ENCODE measurements around the gene SPATA9.

The SPATA9 gene

GRCh38 chr5:95620030-95620869 is 62.5 kb downstream of the SPATA9 start, which contains the start of gene GPR150:
TSS of gene GPR150 (plus strand) at chr5:95620087. CDS start at chr5:95620276, 189 bp downstream.
- peak; percentile 38 for TF ChIP-seq CTCF (IDR thresholded peaks at IDR 0.05; ENCODE audit: extremely low read depth, insufficient read depth, missing control alignments)
- peak; percentile 79 for DNase-seq (ENCODE audit: low spot score)
- in situ Hi-C loops (cut with MboI; ENCODE audit: low pct_unique_long_range_greater_than_20kb, low sequenced_read_pairs, unreplicated experiment), result no loop called here

GRCh38 chr5:95619514-95620029 is 63.2 kb downstream of the SPATA9 start:
- in situ Hi-C loops (cut with MboI; ENCODE audit: low pct_unique_long_range_greater_than_20kb, low sequenced_read_pairs, unreplicated experiment), result no loop called here
- no peak for TF ChIP-seq CTCF (IDR thresholded peaks at IDR 0.05; ENCODE audit: extremely low read depth, insufficient read depth, missing control alignments)
- no peak for DNase-seq (ENCODE audit: low spot score)

GRCh38 chr5:95619096-95619495 is 63.7 kb downstream of the SPATA9 start:
- no peak for DNase-seq (ENCODE audit: low spot score)
- in situ Hi-C loops (cut with MboI; ENCODE audit: low pct_unique_long_range_greater_than_20kb, low sequenced_read_pairs, unreplicated experiment), result no loop called here
- no peak for TF ChIP-seq CTCF (IDR thresholded peaks at IDR 0.05; ENCODE audit: extremely low read depth, insufficient read depth, missing control alignments)

GRCh38 chr5:95617057-95617456 is 65.7 kb downstream of the SPATA9 start:
- in situ Hi-C loops (cut with MboI; ENCODE audit: low pct_unique_long_range_greater_than_20kb, low sequenced_read_pairs, unreplicated experiment), result no loop called here
- no peak for TF ChIP-seq CTCF (IDR thresholded peaks at IDR 0.05; ENCODE audit: extremely low read depth, insufficient read depth, missing control alignments)
- peak; percentile 40 for DNase-seq (ENCODE audit: low spot score)

GRCh38 chr5:95615164-95615467 is 67.7 kb downstream of the SPATA9 start:
- no peak for DNase-seq (ENCODE audit: low spot score)
- in situ Hi-C loops (cut with MboI; ENCODE audit: low pct_unique_long_range_greater_than_20kb, low sequenced_read_pairs, unreplicated experiment), result no loop called here
- no peak for TF ChIP-seq CTCF (IDR thresholded peaks at IDR 0.05; ENCODE audit: extremely low read depth, insufficient read depth, missing control alignments)

GRCh38 chr5:95613514-95613913 is 69.3 kb downstream of the SPATA9 start:
- DNase-seq (ENCODE audit: low spot score), result no peak
- TF ChIP-seq CTCF (IDR thresholded peaks at IDR 0.05; ENCODE audit: extremely low read depth, insufficient read depth, missing control alignments), result no peak
- in situ Hi-C loops (cut with MboI; ENCODE audit: low pct_unique_long_range_greater_than_20kb, low sequenced_read_pairs, unreplicated experiment), result no loop called here
